Muscle of arm (tissue), 12 donors: ENCODE data around the gene RGS1. TPM values are rescaled to one million over a fixed set of nuclear protein-coding genes. Genes with fewer than 3 reads are reported as not detected.

Experiments used
- DNase-seq: peaks from one replicate; pipeline ENCODE4 v3.0.0-alpha.2; 2013
- polyA plus RNA-seq, 12 donors: library from polyadenylated mRNA; unstranded; fragments of 120-200 nt; gene quantifications; one replicate each; pipeline ENCODE4 v1.2.1, GENCODE V29; 2013; ENCODE audit not compliant: insufficient read length in 12 of 12

RGS1 gene
- polyA plus RNA-seq, 12 donors, result 1.2 to 17.4 (median 3.8) TPM; not detected in 1

GRCh38 chr1:192552760-192553191 is 22.8 kb upstream of the RGS1 start:
- DNase-seq, result no peak

GRCh38 chr1:192553741-192554140 is 21.8 kb upstream of the RGS1 start:
- no peak for DNase-seq

GRCh38 chr1:192554904-192555303 is 20.7 kb upstream of the RGS1 start:
- DNase-seq, result no peak

DNA sequence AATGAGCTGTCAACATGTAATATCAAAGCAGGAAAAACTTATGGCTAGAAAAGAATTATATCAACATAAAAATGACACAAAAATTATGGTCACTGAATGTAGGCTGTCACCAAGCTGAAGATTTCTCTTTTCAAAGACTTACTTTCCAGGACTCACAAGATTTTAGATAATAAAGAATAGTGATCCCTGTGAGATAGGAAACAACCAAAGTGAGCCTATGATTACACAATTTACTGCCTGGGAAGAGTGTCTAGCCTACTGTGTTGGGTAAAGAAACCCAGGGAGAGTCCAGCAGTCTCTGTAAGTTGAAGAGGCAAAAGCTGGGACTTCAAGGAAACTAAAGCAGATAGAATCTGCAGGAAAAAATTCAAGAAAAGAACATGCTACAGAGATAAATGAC is 20.2 kb upstream of the RGS1 start:
- no peak for DNase-seq

GRCh38 chr1:192557841-192558595 is 17.6 kb upstream of the RGS1 start:
- no peak for DNase-seq

GRCh38 chr1:192559115-192560006 is 16.2 kb upstream of the RGS1 start:
- no peak for DNase-seq

DNA sequence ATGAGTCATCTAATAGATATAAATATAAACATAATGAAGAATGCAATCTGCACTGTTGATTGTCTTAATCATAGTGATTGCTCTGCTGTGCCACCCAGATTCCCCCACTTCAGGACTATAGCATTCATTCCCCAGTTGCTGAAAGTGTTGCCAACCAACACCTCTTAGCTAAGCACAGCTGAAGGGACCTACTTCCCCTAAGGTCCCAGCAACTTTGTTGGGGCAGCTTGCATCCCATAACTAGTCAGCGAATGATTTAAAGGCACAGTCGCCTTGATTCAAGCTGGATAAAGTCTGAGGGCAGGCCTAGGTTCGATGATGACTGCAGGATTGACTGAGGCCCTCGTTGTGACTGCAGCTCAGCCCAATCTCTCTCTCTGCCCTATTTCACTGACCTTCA is 14.3 kb upstream of the RGS1 start:
- no peak for DNase-seq

DNA sequence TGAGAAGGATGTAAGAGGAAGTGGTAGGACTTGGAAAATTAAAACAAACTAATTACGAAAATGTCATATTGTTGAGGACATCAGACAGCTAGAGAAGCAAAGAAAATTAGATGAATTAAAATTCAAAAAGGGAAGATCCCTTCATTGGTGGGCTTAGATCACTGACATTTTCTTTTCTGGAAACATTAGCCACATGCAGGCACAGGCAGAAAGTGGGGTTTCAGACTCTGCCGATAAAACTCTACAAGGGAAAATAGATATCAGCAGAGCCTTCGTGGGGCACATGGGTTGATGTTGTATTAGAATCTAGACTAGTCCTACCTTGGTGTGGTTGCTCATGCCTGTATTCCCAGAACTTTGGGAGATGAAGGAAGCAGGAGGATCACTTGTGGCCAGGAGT is 12.4 kb upstream of the RGS1 start:
- DNase-seq, result no peak

- DNase-seq, result no peak
Observed at GRCh38 chr1:192564099-192564498, 11.5 kb upstream of the RGS1 start.

GRCh38 chr1:192565946-192566345 is 9.6 kb upstream of the RGS1 start:
- DNase-seq, result no peak

GRCh38 chr1:192566657-192567056 is 8.9 kb upstream of the RGS1 start:
- no peak for DNase-seq

DNA sequence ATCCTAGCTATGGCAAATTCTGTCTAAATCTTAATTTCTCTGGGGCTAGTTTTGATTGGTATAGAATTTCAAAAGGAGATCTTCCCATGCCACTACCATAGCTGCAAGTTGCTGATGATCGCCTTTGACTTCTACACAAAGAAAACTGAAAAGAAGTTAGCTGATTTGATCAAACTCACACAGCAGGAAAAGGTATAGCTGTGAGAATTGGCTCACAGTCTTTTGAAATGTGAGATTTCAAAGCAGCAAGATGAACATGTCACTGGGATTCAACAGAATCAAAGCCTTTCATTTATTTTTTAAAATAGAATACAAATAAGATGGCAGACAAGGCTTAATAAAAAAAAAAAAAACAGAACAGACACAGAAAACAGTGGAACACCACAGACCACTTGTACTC is 7.5 kb upstream of the RGS1 start:
- DNase-seq, result no peak

DNA sequence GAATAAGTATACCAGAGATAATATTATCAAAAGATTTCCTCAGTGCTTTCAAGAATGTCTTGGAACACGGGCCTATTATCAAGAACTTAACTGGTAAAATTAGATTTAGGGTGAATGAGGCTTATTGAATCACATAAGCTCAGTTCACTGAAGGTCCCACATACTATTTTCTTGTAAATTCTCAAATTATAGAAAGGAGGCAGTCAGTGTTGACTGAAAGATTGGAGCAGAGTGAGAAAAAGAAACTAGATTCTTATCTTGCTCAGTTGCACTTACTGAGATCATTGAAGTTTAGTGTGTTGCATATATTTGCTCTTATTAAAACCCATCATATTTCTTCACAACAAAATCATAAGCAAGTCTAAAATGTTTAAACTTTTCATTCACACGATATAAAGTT is 3.9 kb upstream of the RGS1 start:
- DNase-seq, result no peak

DNA sequence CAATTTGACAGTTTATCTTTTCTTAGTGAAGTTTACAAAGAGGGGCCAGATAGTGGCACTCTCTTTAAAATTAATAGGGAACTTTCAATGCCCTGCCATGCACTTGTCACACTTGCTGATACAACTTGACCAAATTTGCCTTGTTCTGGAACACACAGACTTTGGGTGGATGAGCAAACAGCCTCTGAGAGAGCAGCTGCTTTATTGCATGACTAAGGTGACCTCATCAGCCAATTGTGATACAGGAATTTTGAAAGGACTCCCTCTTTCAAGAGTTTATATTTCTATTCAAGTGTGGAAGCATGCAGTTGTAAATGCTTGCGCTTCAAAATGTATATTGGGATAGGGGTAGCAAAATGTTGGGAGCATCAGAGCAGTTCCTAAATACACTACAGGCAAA is 2.1 kb upstream of the RGS1 start:
- DNase-seq, result no peak

DNA sequence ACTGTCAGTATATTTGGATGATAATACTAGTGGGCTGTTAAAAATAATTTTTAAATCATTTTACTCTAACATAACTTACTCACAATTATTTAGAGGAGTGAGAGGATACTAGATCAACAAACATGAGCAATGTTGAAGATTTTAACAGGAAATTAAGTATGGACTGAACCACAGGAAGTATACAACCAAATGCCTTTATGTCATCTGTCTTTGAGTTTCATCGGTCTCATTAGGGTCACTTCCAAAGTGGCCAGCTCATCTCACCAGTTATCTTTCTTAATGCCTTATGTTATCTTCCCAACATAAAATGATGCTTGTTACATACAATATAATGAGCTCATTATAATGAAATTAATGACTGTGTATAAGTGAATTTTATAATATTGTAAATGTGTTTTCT is 1.5 kb upstream of the RGS1 start:
- no peak for DNase-seq

GRCh38 chr1:192576190-192577144 is 894 bp downstream of the RGS1 start:
- no peak for DNase-seq

DNA sequence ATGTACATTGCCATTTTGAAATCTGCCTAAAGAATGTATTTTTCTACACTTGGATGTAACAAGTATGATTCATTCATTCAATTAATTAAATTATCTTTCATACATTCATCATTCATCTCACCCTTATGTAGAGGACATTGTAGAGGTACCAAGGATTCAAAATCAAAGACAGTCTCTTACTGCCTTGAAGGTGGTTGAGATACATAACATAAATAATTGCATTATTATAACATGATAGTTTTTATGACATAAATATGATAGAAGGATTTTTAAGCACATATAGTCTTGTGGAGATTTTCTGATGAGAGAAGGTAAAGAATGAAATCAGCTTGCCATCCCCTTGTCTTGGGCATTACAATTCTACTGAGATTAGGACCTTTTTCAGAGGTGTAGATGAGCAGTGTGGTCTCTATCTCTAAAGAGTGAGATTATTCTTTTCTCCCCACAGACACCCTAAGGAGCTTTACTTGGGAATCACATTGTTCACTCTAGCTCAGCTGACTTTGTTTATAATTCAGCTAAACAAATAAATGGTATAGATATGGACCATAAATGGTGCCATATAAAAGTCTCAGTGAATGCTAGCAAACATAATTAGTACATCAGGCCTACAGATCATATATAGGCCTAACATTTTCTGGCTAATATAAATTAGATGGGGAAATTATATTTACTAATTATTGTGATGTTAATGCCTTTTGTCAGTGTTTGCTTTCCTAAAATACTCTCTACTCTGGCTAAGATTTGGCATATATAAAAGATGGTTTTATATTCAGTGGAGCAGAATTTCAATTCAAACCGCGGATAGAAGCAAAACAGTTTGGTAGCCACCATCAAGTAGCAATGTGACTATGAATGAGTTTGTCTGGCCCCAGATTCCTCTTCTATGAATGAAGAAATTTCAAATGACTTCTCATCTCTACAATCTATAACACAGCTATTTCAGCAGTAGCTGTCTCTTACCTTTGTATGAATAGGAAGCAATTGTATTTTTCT is 1.9 kb downstream of the RGS1 start:
- DNase-seq, result no peak

GRCh38 chr1:192578144-192578909 is 2.8 kb downstream of the RGS1 start:
- no peak for DNase-seq

GRCh38 chr1:192579010-192579738 is 3.6 kb downstream of the RGS1 start:
- DNase-seq, result no peak
